ENCODE data around the gene LRP1-AS.

The LRP1-AS gene

DNA sequence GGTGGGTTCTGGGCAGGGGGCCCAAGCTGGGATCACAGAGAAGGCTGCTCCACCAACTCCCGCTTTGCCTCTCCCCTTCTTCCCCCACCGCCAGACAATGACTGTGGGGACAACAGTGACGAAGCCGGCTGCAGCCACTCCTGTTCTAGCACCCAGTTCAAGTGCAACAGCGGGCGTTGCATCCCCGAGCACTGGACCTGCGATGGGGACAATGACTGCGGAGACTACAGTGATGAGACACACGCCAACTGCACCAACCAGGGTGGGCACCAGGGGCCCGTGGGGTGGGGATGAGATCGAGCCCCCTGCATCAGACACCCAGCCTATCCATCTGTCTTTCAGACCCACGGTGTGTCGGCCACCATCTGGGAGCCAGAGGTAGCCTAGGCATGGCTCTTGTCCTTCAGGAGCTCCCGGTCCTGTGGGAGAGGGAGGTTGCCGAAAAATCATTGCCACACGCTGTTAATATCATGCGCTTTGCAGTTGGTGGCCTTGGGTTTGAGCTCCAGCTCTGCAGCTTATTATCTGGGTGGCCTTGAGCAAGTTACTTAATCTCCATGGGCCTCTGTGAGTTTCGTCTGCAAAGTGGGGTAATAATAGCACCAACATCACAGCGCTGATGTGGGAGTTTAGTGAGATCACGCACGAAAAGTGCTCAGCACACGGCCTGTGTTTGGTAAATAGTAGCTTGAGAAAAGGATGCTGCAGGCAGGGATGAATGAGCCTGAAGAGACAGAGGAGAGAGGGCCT is 21.8 kb upstream of the LRP1-AS start:
- DNase-seq (ENCODE audit: extremely low read depth, insufficient read length): no peak
- TF ChIP-seq, protein P1, sequence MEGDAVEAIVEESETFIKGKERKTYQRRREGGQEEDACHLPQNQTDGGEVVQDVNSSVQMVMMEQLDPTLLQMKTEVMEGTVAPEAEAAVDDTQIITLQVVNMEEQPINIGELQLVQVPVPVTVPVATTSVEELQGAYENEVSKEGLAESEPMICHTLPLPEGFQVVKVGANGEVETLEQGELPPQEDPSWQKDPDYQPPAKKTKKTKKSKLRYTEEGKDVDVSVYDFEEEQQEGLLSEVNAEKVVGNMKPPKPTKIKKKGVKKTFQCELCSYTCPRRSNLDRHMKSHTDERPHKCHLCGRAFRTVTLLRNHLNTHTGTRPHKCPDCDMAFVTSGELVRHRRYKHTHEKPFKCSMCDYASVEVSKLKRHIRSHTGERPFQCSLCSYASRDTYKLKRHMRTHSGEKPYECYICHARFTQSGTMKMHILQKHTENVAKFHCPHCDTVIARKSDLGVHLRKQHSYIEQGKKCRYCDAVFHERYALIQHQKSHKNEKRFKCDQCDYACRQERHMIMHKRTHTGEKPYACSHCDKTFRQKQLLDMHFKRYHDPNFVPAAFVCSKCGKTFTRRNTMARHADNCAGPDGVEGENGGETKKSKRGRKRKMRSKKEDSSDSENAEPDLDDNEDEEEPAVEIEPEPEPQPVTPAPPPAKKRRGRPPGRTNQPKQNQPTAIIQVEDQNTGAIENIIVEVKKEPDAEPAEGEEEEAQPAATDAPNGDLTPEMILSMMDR (IDR thresholded peaks at IDR 0.05; ENCODE audit: insufficient read depth, low read length, poor library complexity, severe bottlenecking): no peak
- Histone ChIP-seq H3K27me3 (replicated peaks; ENCODE audit: control insufficient read depth, insufficient read depth, low read length) (no peaks in the 10 kb centered on the region; the same call in 1 of the 2 replicates), H3K36me3 (ENCODE audit: control insufficient read depth, insufficient read depth, low read length) (no peaks in the 10 kb centered on the region), H3K4me3 (replicated peaks; ENCODE audit: low read depth, low read length) (no peak overlapping the region)

DNA sequence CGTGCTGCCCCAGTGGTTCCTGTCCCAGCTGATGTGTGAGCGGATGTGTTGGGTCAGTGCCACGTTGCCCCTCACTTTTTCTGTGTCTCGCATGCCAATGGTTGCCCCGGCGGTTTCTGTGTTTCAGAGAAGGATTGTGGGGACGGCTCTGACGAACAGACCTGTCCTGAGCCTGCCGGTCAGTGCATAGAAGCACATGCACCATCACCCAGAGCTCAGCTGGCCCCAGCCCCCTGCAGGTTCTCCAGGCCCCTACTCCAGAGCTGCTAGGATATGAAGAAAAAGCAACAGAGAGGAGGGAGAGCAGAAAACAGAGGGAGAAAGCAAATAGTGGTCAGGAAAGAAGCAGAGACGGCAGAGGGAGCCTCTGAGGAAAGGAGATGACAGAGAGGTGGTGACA is 20.6 kb upstream of the LRP1-AS start:
- Histone ChIP-seq H3K36me3 (ENCODE audit: control insufficient read depth, insufficient read depth, low read length) (no peaks in the 10 kb centered on the region), H3K4me3 (replicated peaks; ENCODE audit: low read depth, low read length) (no peak overlapping the region), H3K27me3 (replicated peaks; ENCODE audit: control insufficient read depth, insufficient read depth, low read length) (no peaks in the 10 kb centered on the region; the same call in 1 of the 2 replicates)
- no peak for DNase-seq (ENCODE audit: extremely low read depth, insufficient read length)
- TF ChIP-seq, protein P1 (IDR thresholded peaks at IDR 0.05; ENCODE audit: insufficient read depth, low read length, poor library complexity, severe bottlenecking): no peak

- Histone ChIP-seq H3K27me3 (replicated peaks; ENCODE audit: control insufficient read depth, insufficient read depth, low read length) (no peaks in the 10 kb centered on the region), H3K4me3 (replicated peaks; ENCODE audit: low read depth, low read length) (no peak overlapping the region), H3K36me3 (ENCODE audit: control insufficient read depth, insufficient read depth, low read length) (no peaks in the 10 kb centered on the region)
- TF ChIP-seq, protein P1 (IDR thresholded peaks at IDR 0.05; ENCODE audit: insufficient read depth, low read length, poor library complexity, severe bottlenecking): no peak
- no peak for DNase-seq (ENCODE audit: extremely low read depth, insufficient read length)
These were observed 19.6 kb upstream of the LRP1-AS start for GRCh38 chr12:57166971-57167371.

GRCh38 chr12:57165741-57166140 is 18.3 kb upstream of the LRP1-AS start:
- TF ChIP-seq, protein P1 (IDR thresholded peaks at IDR 0.05; ENCODE audit: insufficient read depth, low read length, poor library complexity, severe bottlenecking): no peak
- H3K27me3 ChIP-seq (replicated peaks; ENCODE audit: control insufficient read depth, insufficient read depth, low read length): no peaks in the 10 kb centered on the region

GRCh38 chr12:57164966-57165625 is 17.7 kb upstream of the LRP1-AS start:
- no peak for DNase-seq (ENCODE audit: extremely low read depth, insufficient read length)
- Histone ChIP-seq H3K4me3 (replicated peaks; ENCODE audit: low read depth, low read length) (no peak overlapping the region), H3K27me3 (replicated peaks; ENCODE audit: control insufficient read depth, insufficient read depth, low read length) (no peaks in the 10 kb centered on the region), H3K36me3 (ENCODE audit: control insufficient read depth, insufficient read depth, low read length) (no peaks in the 10 kb centered on the region)
- TF ChIP-seq, protein P1 (IDR thresholded peaks at IDR 0.05; ENCODE audit: insufficient read depth, low read length, poor library complexity, severe bottlenecking): no peak

More at GRCh38 chr12:57165741-57166140, 18.3 kb upstream of the LRP1-AS start:
- Histone ChIP-seq H3K4me3 (replicated peaks; ENCODE audit: low read depth, low read length) (no peak overlapping the region), H3K36me3 (ENCODE audit: control insufficient read depth, insufficient read depth, low read length) (no peaks in the 10 kb centered on the region)
- no peak for DNase-seq (ENCODE audit: extremely low read depth, insufficient read length)

All from GM06990 (cell line).